ENCODE results near the gene MMP3.

The MMP3 gene

DNA sequence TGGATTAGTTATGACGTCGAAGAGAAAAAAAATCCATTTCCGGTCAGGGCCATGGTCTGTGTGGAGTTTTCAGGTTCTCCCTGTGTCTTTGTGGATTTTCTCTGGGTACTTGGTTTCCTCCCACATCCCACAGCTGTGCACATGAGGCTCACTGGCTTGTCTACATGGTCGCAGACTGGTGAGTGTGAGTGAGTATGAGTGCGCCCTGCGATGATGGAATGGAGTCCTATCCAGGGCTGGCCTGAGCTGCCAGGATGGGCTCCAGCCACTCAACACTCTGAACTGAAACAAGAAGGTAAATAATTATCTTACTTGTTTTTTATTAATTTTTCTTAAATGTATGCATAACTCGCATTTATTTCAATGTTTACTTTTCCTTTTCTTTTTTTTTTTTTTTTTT lies 10.8 kb downstream of the MMP3 start:
- Histone ChIP-seq H3K4me3 (ENCODE audit: low read depth in 1 of 2, low read length in 1 of 2) (no peak overlapping the region), H3K4me1 (ENCODE audit: control insufficient read depth in 1 of 2, insufficient read depth in 1 of 2, low read depth in 1 of 2, low read length in 1 of 2) (no peaks in the 10 kb centered on the region)
- no peak for TF ChIP-seq CTCF (IDR thresholded peaks at IDR 0.05)

DNA sequence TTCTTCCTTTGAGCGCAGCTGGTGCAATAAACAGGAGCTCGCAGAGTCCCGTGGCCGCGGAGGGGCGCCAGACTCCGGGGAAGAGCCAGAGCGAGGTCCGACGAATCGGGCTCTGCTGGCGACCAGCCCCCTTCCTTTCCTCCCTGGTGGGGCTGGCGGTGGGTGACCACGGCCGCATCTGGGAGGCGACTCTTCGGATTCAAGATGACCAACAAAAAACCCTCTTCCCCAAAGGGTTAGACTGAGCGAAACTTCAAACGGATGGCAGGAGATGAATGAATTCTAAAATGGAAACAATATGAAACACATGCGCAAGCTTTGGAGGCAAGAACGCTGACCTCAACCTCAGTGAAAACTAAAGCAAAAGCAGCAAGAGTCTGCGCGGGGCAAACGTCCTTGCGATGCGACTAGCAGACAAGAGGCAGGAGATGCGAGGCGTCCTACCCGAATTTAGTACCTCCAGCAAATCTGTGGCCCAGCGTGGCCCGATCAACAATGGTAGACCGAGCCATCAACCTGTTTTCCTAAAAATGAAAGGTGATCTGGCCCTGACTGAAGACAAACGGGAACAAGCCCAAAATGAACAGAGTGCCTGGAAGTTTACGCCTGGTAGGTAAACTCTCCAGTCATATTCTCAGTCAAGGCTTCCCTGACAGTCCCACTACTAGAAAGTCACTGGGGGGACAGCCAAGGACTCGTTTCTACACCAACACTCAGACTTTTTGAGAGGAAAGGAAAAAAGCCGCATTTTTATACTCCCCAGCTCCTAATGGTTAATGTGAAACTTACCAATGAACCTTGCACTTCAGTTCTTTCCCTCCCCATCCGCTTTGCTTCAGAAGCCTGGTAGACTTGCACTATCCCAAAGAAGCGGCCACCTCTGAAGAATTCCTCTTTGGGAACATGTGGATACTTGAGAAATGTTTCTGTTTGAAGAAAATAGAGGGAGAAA lies 11.6 kb downstream of the MMP3 start:
- no peaks in the 10 kb centered on the region for H3K36me3 ChIP-seq
- H3K9me3 ChIP-seq: no peaks in the 10 kb centered on the region
- no peaks in the 10 kb centered on the region for H3K4me1 ChIP-seq (ENCODE audit: control insufficient read depth in 1 of 2, insufficient read depth in 1 of 2, low read depth in 1 of 2, low read length in 1 of 2)
- H3K27me3 ChIP-seq: peaks cover 69% of the 10 kb centered on the region
- no peak for TF ChIP-seq CTCF (IDR thresholded peaks at IDR 0.05)
- no peak overlapping the region for H3K27ac ChIP-seq
- H3K4me3 ChIP-seq (ENCODE audit: low read depth in 1 of 2, low read length in 1 of 2): no peak overlapping the region

More for the DNA sequence above, 10.8 kb downstream of the MMP3 start:
- Histone ChIP-seq H3K9me3 (no peaks in the 10 kb centered on the region), H3K36me3 (no peaks in the 10 kb centered on the region), H3K27me3 (peaks cover 69% of the 10 kb centered on the region), H3K27ac (no peak overlapping the region)

- Histone ChIP-seq H3K36me3 (no peaks in the 10 kb centered on the region), H3K27me3 (peaks cover 66% of the 10 kb centered on the region), H3K27ac (no peak overlapping the region), H3K4me3 (ENCODE audit: low read depth in 1 of 2, low read length in 1 of 2) (no peak overlapping the region), H3K9me3 (no peaks in the 10 kb centered on the region), H3K4me1 (ENCODE audit: control insufficient read depth in 1 of 2, insufficient read depth in 1 of 2, low read depth in 1 of 2, low read length in 1 of 2) (no peaks in the 10 kb centered on the region)
- no peak for TF ChIP-seq CTCF (IDR thresholded peaks at IDR 0.05)
These were observed 12.3 kb downstream of the MMP3 start for GRCh38 chr11:102831128-102831488.

DNA sequence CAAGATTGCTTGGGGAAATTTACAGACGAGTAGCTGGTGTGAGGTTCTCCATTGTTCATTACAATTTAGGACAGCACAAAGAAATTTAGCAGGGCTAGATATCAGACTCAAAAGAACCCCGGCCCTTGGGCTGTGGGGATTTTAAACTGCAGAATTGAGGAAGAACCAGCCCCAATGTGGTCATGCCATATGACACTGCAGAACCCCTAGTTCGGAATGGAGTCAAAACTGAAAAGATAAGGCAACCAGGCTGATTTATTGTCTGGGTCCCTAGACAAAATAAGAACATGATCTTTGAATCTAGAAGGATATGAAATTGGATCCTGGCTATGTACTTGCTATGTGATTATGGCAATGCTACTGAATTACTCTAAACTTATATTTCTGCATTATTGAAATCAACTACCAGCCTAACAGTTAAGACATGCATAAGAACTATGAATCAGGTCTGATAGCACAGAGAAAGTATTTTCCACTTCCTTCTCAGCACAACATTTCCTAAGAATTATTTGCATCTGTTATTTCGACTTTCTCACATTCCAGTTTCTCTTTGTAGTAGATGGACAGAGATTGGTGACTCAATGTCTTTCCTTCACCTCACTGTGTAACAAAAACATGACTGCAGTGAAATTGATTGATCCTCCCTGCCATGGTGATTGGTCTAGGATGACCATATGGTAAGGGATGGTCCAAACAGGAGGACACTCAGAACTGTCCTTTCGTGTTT lies 13.2 kb downstream of the MMP3 start:
- no peaks in the 10 kb centered on the region for H3K36me3 ChIP-seq
- no peak overlapping the region for H3K27ac ChIP-seq
- H3K4me3 ChIP-seq (ENCODE audit: low read depth in 1 of 2, low read length in 1 of 2): no peak overlapping the region
- H3K27me3 ChIP-seq: peaks cover 59% of the 10 kb centered on the region
- H3K4me1 ChIP-seq (ENCODE audit: control insufficient read depth in 1 of 2, insufficient read depth in 1 of 2, low read depth in 1 of 2, low read length in 1 of 2): no peaks in the 10 kb centered on the region
- no peaks in the 10 kb centered on the region for H3K9me3 ChIP-seq
- TF ChIP-seq CTCF (IDR thresholded peaks at IDR 0.05): no peak

DNA sequence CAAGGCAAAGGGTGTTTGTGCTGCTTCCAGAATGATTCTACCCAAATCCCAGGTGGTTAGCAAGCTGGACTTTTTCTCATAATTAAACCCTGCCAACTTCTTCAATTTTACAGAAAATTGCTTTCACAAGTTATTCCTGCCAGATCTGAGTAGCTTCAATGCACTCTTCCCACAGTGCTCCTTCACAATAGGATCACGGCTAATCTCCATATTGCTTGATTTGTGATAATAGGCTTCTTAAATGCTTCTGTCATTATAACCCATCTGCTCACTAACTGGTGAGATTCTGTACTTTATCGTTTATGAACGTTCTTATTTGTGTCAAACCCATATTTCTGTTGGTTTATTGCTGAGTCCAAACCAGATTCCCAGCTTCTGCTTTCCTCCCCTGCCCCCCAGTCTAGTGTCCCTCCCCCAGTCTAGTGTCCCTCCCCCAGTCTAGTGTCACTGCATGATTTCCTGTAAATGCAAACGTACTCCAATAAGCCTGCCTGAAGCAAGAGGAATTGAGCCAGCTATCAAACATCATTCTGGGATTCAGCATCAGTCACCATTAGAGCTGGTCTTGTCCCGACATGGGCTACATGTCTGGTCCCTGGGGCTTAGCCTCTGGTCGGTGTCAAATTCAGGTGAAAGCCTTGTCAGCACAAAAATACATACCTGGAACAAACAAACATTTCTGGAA lies 14.0 kb downstream of the MMP3 start:
- no peaks in the 10 kb centered on the region for H3K9me3 ChIP-seq
- no peak for TF ChIP-seq CTCF (IDR thresholded peaks at IDR 0.05)
- no peaks in the 10 kb centered on the region for H3K36me3 ChIP-seq
- H3K27ac ChIP-seq: no peak overlapping the region
- no peak overlapping the region for H3K4me3 ChIP-seq (ENCODE audit: low read depth in 1 of 2, low read length in 1 of 2)
- H3K4me1 ChIP-seq (ENCODE audit: control insufficient read depth in 1 of 2, insufficient read depth in 1 of 2, low read depth in 1 of 2, low read length in 1 of 2): peaks cover 0 to 4% of the 10 kb centered on the region in 2 experiments
- H3K27me3 ChIP-seq: peaks cover 57% of the 10 kb centered on the region
